ENCODE data around the gene TMEM144. TPM values are rescaled to one million over a fixed set of nuclear protein-coding genes. Genes with fewer than 3 reads are reported as not detected.
A peak's percentile ranks its signal among the peaks of the same experiment; 100 is the strongest.

Gene TMEM144
- total RNA-seq (2014; rRNA removed; shearing (Covaris generic)): 0.63 and 2.4 TPM in 2 replicates
- 1.1 and 1.6 TPM in 2 replicates for polyA plus RNA-seq (2016; fragmentation: Nextera tagmentation; extraction: Ambion mirVana)

GRCh38 chr4:158209825-158210807 lies at the start of gene TMEM144:
TMEM144 (plus strand) TSS chr4:158210486; CDS start chr4:158212668, 2,182 bp downstream.
- Histone ChIP-seq H4K20me1 (ENCODE audit: insufficient read depth) (no peaks in the 10 kb centered on the region), H3K4me2 (ENCODE audit: unreplicated experiment) (peak within 1 kb of the TSS; percentile 96), H3K27me3 (replicated peaks; ENCODE audit: insufficient read depth) (no peaks in the 10 kb centered on the region), H3K9me2 (ENCODE audit: insufficient read depth) (no peaks in the 10 kb centered on the region), H3K4me1 (ENCODE audit: insufficient read depth) (peaks cover 8% of the 10 kb centered on the region; the same call in 1 of the 2 replicates), H3K36me3 (ENCODE audit: low read depth) (no peaks in the 10 kb centered on the region), H3K9me3 (ENCODE audit: low read depth) (no peaks in the 10 kb centered on the region), H3K79me2 (ENCODE audit: insufficient read depth) (no peaks in the 10 kb centered on the region), H3F3A (ENCODE audit: insufficient read depth) (peaks cover 8% of the 10 kb centered on the region; the same call in 1 of the 2 replicates), H3K4me3 (peak within 1 kb of the TSS; percentile 82), H3K27ac (peak within 1 kb of the TSS; percentile 66), H3K9ac (peak within 1 kb of the TSS; percentile 83), H2AFZ (peak within 1 kb of the TSS; percentile 91)
- in situ Hi-C loops (cut with MboI): no loop called here
- no peak for TF ChIP-seq EZH2 (IDR thresholded peaks at IDR 0.05; ENCODE audit: insufficient read depth, poor library complexity, severe bottlenecking)
- no peak for TF ChIP-seq EZH2phosphoT487 (IDR thresholded peaks at IDR 0.05; ENCODE audit: insufficient read depth, low read depth)
- DNase-seq: peak; percentile 98
- WGBS, 2 experiments (ENCODE audit: low coverage in 1 of 2, low lambda C conversion rate in 2 of 2, missing lambda C conversion rate in 2 of 2): 17 to 22% methylated on average over 34 of the region's 34 CpGs

- Histone ChIP-seq H3K79me2 (ENCODE audit: insufficient read depth) (no peaks in the 10 kb centered on the region), H3K4me3 (peak overlapping the region; percentile 11)
- in situ Hi-C loops (cut with MboI): loop anchor here (10.0 to 25.0 kb wide), 2 partner anchors 167 to 949 kb away; partner anchors contain the start of gene GRIA2
Measured at GRCh38 chr4:158161551-158162354, 48.5 kb upstream of the TMEM144 start.

GRCh38 chr4:158162631-158163030 lies 47.7 kb upstream of the TMEM144 start:
- Histone ChIP-seq H3K9me3 (ENCODE audit: low read depth) (no peaks in the 10 kb centered on the region), H4K20me1 (ENCODE audit: insufficient read depth) (no peaks in the 10 kb centered on the region), H3K79me2 (ENCODE audit: insufficient read depth) (no peaks in the 10 kb centered on the region), H3K4me3 (no peak overlapping the region), H3K36me3 (ENCODE audit: low read depth) (no peaks in the 10 kb centered on the region), H3F3A (ENCODE audit: insufficient read depth) (peaks cover 22% of the 10 kb centered on the region), H2AFZ (no peak overlapping the region), H3K9me2 (ENCODE audit: insufficient read depth) (no peaks in the 10 kb centered on the region), H3K4me2 (ENCODE audit: unreplicated experiment) (no peak overlapping the region), H3K27ac (no peak overlapping the region), H3K9ac (no peak overlapping the region), H3K27me3 (replicated peaks; ENCODE audit: insufficient read depth) (no peaks in the 10 kb centered on the region), H3K4me1 (ENCODE audit: insufficient read depth) (peaks cover 28% of the 10 kb centered on the region)
- DNase-seq: peak; percentile 24
- 86 to 93% methylated on average over 5 of the region's 5 CpGs for WGBS, 2 experiments (ENCODE audit: low coverage in 1 of 2, low lambda C conversion rate in 2 of 2, missing lambda C conversion rate in 2 of 2)
- no peak for TF ChIP-seq EZH2phosphoT487 (IDR thresholded peaks at IDR 0.05; ENCODE audit: insufficient read depth, low read depth)
- TF ChIP-seq EZH2 (IDR thresholded peaks at IDR 0.05; ENCODE audit: insufficient read depth, poor library complexity, severe bottlenecking): no peak
- in situ Hi-C loops (cut with MboI): loop anchor here (10.0 to 25.0 kb wide), 2 partner anchors 168 to 950 kb away; partner anchors contain the start of gene GRIA2

More at GRCh38 chr4:158161551-158162354, 48.5 kb upstream of the TMEM144 start:
- H3K9ac ChIP-seq: peak overlapping the region; percentile 22; the same call in 1 of the 2 replicates
- peak overlapping the region; percentile 46 for H3K4me2 ChIP-seq (ENCODE audit: unreplicated experiment)
- WGBS, 2 experiments (ENCODE audit: low coverage in 1 of 2, low lambda C conversion rate in 2 of 2, missing lambda C conversion rate in 2 of 2): 24 to 28% methylated on average over 6 of the region's 6 CpGs
- DNase-seq: peak; percentile 88
- peaks cover 28% of the 10 kb centered on the region for H3K4me1 ChIP-seq (ENCODE audit: insufficient read depth)
- H2AFZ ChIP-seq: peak overlapping the region; percentile 39
- no peaks in the 10 kb centered on the region for H3K9me3 ChIP-seq (ENCODE audit: low read depth)
- H4K20me1 ChIP-seq (ENCODE audit: insufficient read depth): no peaks in the 10 kb centered on the region
- no peaks in the 10 kb centered on the region for H3K36me3 ChIP-seq (ENCODE audit: low read depth)
- no peaks in the 10 kb centered on the region for H3K9me2 ChIP-seq (ENCODE audit: insufficient read depth)
- peaks cover 22% of the 10 kb centered on the region for H3F3A ChIP-seq (ENCODE audit: insufficient read depth)
- H3K27me3 ChIP-seq (replicated peaks; ENCODE audit: insufficient read depth): no peaks in the 10 kb centered on the region
- peak overlapping the region; percentile 68 for H3K27ac ChIP-seq
- TF ChIP-seq EZH2phosphoT487 (IDR thresholded peaks at IDR 0.05; ENCODE audit: insufficient read depth, low read depth) (no peak), EZH2 (IDR thresholded peaks at IDR 0.05; ENCODE audit: insufficient read depth, poor library complexity, severe bottlenecking) (no peak)

Measured in GM23248 (cell line).